ENCODE data around the gene ANXA11. TPM values are rescaled to one million over a fixed set of nuclear protein-coding genes. Genes with fewer than 3 reads are reported as not detected.

The ANXA11 gene
- total and polyA plus RNA-seq, 9 of the 15 experiments (the other 6 are each of a cell fraction or from before 2014, with no cell fraction given): 43.6 to 212 (median 109) TPM

DNA sequence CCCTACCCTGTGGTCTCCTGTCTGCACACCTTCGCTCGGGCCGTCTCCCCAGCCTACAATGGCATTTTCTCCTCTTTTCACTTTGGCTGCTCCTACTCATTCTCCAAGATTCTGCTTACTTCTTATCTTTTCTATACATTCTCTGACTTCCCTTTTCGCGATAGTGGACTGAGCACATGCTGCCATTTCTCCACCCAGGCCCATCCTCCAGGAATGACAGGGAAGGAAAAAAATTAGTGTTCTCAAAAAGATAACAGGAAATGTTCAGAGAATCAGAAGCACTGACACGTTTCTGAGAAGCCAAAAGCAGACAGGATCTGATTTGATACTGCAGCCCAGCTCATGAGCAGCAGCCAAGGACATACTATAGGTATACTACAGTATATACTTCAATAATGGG lies 6.4 kb upstream of the ANXA11 start (continued):
- TF ChIP-seq CCNT2 (IDR thresholded peaks at IDR 0.05; ENCODE audit: borderline replicate concordance, extremely low read depth, insufficient read length, low read depth, low read length): peak; percentile 77
- 0 out of 2 replicates have a peak, but pooled peaks have one; percentile 30 for TF ChIP-seq CC2D1A (IDR thresholded peaks at IDR 0.05)
- no peak for TF ChIP-seq BRD4 (IDR thresholded peaks at IDR 0.05)
- TF ChIP-seq MTA2 (IDR thresholded peaks at IDR 0.05; ENCODE audit: low read depth): peak; percentile 67
- TF ChIP-seq, protein P1, sequence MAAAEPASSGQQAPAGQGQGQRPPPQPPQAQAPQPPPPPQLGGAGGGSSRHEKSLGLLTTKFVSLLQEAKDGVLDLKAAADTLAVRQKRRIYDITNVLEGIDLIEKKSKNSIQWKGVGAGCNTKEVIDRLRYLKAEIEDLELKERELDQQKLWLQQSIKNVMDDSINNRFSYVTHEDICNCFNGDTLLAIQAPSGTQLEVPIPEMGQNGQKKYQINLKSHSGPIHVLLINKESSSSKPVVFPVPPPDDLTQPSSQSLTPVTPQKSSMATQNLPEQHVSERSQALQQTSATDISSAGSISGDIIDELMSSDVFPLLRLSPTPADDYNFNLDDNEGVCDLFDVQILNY (CRISPR knock-in tag; IDR thresholded peaks at IDR 0.05): no peak
- TF ChIP-seq BACH1 (tag; IDR thresholded peaks at IDR 0.05): no peak
- TF ChIP-seq MTF1 (CRISPR knock-in tag; IDR thresholded peaks at IDR 0.05; ENCODE audit: borderline replicate concordance): no peak
- TF ChIP-seq KLF16 (IDR thresholded peaks at IDR 0.05): peak; percentile 42; the same call in 1 of the 2 replicates
- no peak for TF ChIP-seq POLR2B (IDR thresholded peaks at IDR 0.05; ENCODE audit: low read depth, partially characterized antibody)
- TF ChIP-seq, protein P2, sequence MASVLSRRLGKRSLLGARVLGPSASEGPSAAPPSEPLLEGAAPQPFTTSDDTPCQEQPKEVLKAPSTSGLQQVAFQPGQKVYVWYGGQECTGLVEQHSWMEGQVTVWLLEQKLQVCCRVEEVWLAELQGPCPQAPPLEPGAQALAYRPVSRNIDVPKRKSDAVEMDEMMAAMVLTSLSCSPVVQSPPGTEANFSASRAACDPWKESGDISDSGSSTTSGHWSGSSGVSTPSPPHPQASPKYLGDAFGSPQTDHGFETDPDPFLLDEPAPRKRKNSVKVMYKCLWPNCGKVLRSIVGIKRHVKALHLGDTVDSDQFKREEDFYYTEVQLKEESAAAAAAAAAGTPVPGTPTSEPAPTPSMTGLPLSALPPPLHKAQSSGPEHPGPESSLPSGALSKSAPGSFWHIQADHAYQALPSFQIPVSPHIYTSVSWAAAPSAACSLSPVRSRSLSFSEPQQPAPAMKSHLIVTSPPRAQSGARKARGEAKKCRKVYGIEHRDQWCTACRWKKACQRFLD (CRISPR knock-in tag; IDR thresholded peaks at IDR 0.05): no peak

Measured in K562 (cell line).